Lung (tissue), 12 donors: Measurements from ENCODE around the gene DCDC2C. TPM values are rescaled to one million over a fixed set of nuclear protein-coding genes. Genes with fewer than 3 reads are reported as not detected.

ENCODE experiments used
- ATAC-seq: fragments of 200-7000 bp; cut with Tn5 transposase; one replicate; pipeline ENCODE4 v1.9.1; 2020; ENCODE audit warnings: moderate number of reproducible peaks; ENCODE audit not compliant: insufficient read depth, low FRiP score
- DNase-seq, 3 donors: peaks; one replicate each; pipeline ENCODE4 v3.0.0-alpha.2; 2013 to 2017
- H3K27ac ChIP-seq, 2 donors: one replicate each; pipeline ENCODE4 v1.5.1; 2013; ENCODE audit warnings: mild to moderate bottlenecking in 2 of 2, moderate library complexity in 2 of 2, control low read depth in 1 of 2, inconsistent platforms in 1 of 2, low read depth in 1 of 2, low read length in 1 of 2
- H3K27me3 ChIP-seq, 3 donors: one replicate each; pipeline ENCODE4 v1.5.1; 2013; ENCODE audit warnings: low read length in 2 of 3; ENCODE audit not compliant: control insufficient read depth in 3 of 3, insufficient read depth in 3 of 3
- H3K36me3 ChIP-seq, 4 donors: one replicate each; pipeline ENCODE4 v1.5.1; 2013; ENCODE audit warnings: low read length in 4 of 4, mild to moderate bottlenecking in 1 of 4, moderate library complexity in 1 of 4; ENCODE audit not compliant: control insufficient read depth in 4 of 4, insufficient read depth in 4 of 4
- H3K4me1 ChIP-seq, 5 donors: one replicate each; pipeline ENCODE4 v1.5.1; 2013; ENCODE audit warnings: low read length in 5 of 5, mild to moderate bottlenecking in 2 of 5, moderate library complexity in 1 of 5; ENCODE audit not compliant: control insufficient read depth in 5 of 5, insufficient read depth in 5 of 5
- H3K4me3 ChIP-seq: one replicate; pipeline ENCODE4 v1.5.1; 2013; ENCODE audit warnings: mild to moderate bottlenecking, control low read depth, moderate library complexity
- H3K9ac ChIP-seq, 2 donors: one replicate each; pipeline ENCODE4 v1.5.1; 2013; ENCODE audit warnings: low read length in 2 of 2, control low read depth in 1 of 2; ENCODE audit not compliant: insufficient read depth in 1 of 2
- H3K9me3 ChIP-seq, 4 donors: one replicate each; pipeline ENCODE4 v1.5.1; 2013; ENCODE audit warnings: low read length in 3 of 4, mild to moderate bottlenecking in 1 of 4, moderate library complexity in 1 of 4; ENCODE audit not compliant: control insufficient read depth in 4 of 4, insufficient read depth in 3 of 4
- WGBS, 2 donors: extraction: QIAGEN DNeasy Blood & Tissue Kit; methylation state at CpG; one replicate each; pipeline ENCODE4 v1.1.7; 2013; 5-methylcytosine and 5-hydroxymethylcytosine counted together
- polyA plus RNA-seq, 2 donors: library from polyadenylated mRNA; stranded (reverse); fragments of 200-250 nt; gene quantifications; one replicate each; pipeline ENCODE4 v1.2.1, GENCODE V29; 2013
- total RNA-seq, 2 donors: library from RNA; depleted of rRNA in 1 of 2; stranded (reverse); fragments of >200 nt in 1 of 2; gene quantifications; one replicate each; pipeline ENCODE4 v1.2.1, GENCODE V29; 2014 to 2021
- TF ChIP-seq, protein P1 (sequence below): IDR thresholded peaks from 2 replicates; pipeline ENCODE4 v1.5.1; 2012; ENCODE audit warnings: mild to moderate bottlenecking; ENCODE audit errors: control extremely low read depth, extremely low read depth
- donor health status: control.
- donor health status: control.
- donor health status: Bipolar disorder and iron deficiency.
- donor health status: healthy.
- donor health status: DM: yes; HTN: yes; CAD: no.

Gene DCDC2C
- total and polyA plus RNA-seq, 4 donors = 0.37 TPM; not detected in 3

- H3K4me3 ChIP-seq = no peak overlapping the region
- TF ChIP-seq, protein P1, sequence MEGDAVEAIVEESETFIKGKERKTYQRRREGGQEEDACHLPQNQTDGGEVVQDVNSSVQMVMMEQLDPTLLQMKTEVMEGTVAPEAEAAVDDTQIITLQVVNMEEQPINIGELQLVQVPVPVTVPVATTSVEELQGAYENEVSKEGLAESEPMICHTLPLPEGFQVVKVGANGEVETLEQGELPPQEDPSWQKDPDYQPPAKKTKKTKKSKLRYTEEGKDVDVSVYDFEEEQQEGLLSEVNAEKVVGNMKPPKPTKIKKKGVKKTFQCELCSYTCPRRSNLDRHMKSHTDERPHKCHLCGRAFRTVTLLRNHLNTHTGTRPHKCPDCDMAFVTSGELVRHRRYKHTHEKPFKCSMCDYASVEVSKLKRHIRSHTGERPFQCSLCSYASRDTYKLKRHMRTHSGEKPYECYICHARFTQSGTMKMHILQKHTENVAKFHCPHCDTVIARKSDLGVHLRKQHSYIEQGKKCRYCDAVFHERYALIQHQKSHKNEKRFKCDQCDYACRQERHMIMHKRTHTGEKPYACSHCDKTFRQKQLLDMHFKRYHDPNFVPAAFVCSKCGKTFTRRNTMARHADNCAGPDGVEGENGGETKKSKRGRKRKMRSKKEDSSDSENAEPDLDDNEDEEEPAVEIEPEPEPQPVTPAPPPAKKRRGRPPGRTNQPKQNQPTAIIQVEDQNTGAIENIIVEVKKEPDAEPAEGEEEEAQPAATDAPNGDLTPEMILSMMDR = no peak
- H3K36me3 ChIP-seq = no peaks in the 10 kb centered on the region
- no peak overlapping the region for H3K27ac ChIP-seq
- H3K27me3 ChIP-seq = no peaks in the 10 kb centered on the region
- no peaks in the 10 kb centered on the region for H3K9me3 ChIP-seq
- ATAC-seq (no peak), DNase-seq (no peak)
- H3K9ac ChIP-seq = no peak overlapping the region
- WGBS, 2 donors = 93 to 97% methylated on average over 20 of the region's 20 CpGs
- no peaks in the 10 kb centered on the region for H3K4me1 ChIP-seq
These were observed 43.8 kb downstream of the DCDC2C start for GRCh38 chr2:3747032-3747654.

DNA sequence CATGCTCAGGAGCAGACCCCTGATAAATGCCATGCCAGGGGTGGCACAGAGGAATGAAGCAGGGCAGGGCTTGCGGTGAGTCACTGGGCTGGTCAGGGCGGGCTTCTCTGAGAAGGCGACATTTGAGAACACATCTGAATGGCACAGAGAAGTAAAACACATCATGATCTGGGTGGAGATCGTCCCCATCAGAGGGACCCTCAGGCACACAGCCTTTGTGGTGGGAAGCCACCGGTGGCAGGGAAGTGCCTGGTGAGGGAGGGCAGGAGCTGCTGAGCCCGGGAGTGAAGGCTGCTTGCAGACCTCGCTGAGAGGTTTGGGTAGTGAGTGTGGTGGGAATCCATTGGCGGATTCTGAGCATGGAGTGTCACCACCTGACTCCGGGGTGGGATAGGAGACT, 44.5 kb downstream of the DCDC2C start:
- Histone ChIP-seq H3K4me1 (no peaks in the 10 kb centered on the region), H3K4me3 (no peak overlapping the region), H3K27ac (no peak overlapping the region), H3K9ac (no peak overlapping the region), H3K27me3 (no peaks in the 10 kb centered on the region), H3K36me3 (no peaks in the 10 kb centered on the region), H3K9me3 (no peaks in the 10 kb centered on the region)
- DNase-seq (no peak), ATAC-seq (no peak)
- 74 to 80% methylated on average over 9 of the region's 9 CpGs for WGBS, 2 donors
- TF ChIP-seq, protein P1 = no peak

DNA sequence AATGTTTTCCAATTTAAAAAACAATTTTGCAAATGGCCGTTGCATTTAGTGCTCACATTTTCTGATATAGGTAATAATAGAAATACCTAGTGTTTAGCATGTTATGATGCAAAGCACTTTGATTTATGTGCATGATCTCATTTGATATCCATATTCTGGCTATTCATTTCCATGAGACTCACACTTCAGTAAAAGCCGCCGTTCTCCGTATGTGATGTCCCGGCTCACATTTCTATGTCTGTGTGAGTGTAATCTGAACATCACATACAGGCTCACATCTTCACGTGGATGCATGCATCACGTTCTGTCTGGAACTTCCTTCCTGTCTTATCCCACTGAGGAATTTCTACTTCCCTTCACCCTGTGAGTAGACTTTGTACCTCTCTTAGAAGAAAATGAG, 45.8 kb downstream of the DCDC2C start:
- 71 to 73% methylated on average over 7 of the region's 7 CpGs for WGBS, 2 donors
- Histone ChIP-seq H3K4me1 (no peaks in the 10 kb centered on the region), H3K27me3 (no peaks in the 10 kb centered on the region), H3K9me3 (no peaks in the 10 kb centered on the region), H3K4me3 (no peak overlapping the region), H3K27ac (no peak overlapping the region), H3K36me3 (no peaks in the 10 kb centered on the region), H3K9ac (no peak overlapping the region)
- DNase-seq = no peak
- no peak for ATAC-seq
- TF ChIP-seq, protein P1 = no peak

- H3K9ac ChIP-seq = no peak overlapping the region
- no peaks in the 10 kb centered on the region for H3K36me3 ChIP-seq
- DNase-seq (no peak), ATAC-seq (no peak)
- no peak overlapping the region for H3K27ac ChIP-seq
- WGBS, 2 donors = 86 to 92% methylated on average over 7 of the region's 7 CpGs
- no peak overlapping the region for H3K4me3 ChIP-seq
- TF ChIP-seq, protein P1 = no peak
- H3K9me3 ChIP-seq = no peaks in the 10 kb centered on the region
- H3K27me3 ChIP-seq = no peaks in the 10 kb centered on the region
- H3K4me1 ChIP-seq = peaks cover 0 to 6% (median 0%) of the 10 kb centered on the region in 5 donors
These were observed 47.9 kb downstream of the DCDC2C start for GRCh38 chr2:3751251-3751650.
